Neutrophil (primary cell): ENCODE data around the gene PDCD6IP.

Experiments
- H3K27ac ChIP-seq: fragments of 200-600 bp; sonication (generic); 2 replicates; pipeline ENCODE4 v1.5.1; 2016; ENCODE audit warnings: mild to moderate bottlenecking, moderate library complexity
- H3K27me3 ChIP-seq: fragments of 200-600 bp; sonication (generic); 2 replicates; pipeline ENCODE4 v1.6.0; 2016; ENCODE audit warnings: mild to moderate bottlenecking
- H3K36me3 ChIP-seq: fragments of 200-600 bp; sonication (generic); 2 replicates; pipeline ENCODE4 v1.5.1; 2017
- H3K4me1 ChIP-seq, 2 experiments: fragments of 200-600 bp in 1 of 2; sonication (generic) in 1 of 2; 1 replicate in 1 of 2; 2 replicates in 1 of 2; pipeline versions ENCODE4 v1.5.1 to v1.6.1; 2013 to 2016; ENCODE audit warnings: low read depth in 1 of 2, low read length in 1 of 2, mild to moderate bottlenecking in 1 of 2, moderate library complexity in 1 of 2; ENCODE audit not compliant: control insufficient read depth in 1 of 2, insufficient read depth in 1 of 2
- H3K4me3 ChIP-seq, 2 experiments: fragments of 200-600 bp in 1 of 2; sonication (generic) in 1 of 2; 1 replicate in 1 of 2; 2 replicates in 1 of 2; pipeline ENCODE4 v1.5.1; 2013 to 2016; ENCODE audit warnings: low read depth in 1 of 2, low read length in 1 of 2, mild to moderate bottlenecking in 1 of 2, moderate library complexity in 1 of 2
- H3K9me3 ChIP-seq: fragments of 200-600 bp; sonication (generic); 2 replicates; pipeline ENCODE4 v1.5.1; 2016
- CTCF ChIP-seq: fragments of 200-600 bp; sonication (generic); IDR thresholded peaks from 2 replicates; pipeline ENCODE4 v1.5.1; 2016; ENCODE audit warnings: antibody characterized with exemption

Gene PDCD6IP

GRCh38 chr3:33874815-33875214 lies 76.4 kb downstream of the PDCD6IP start:
- Histone ChIP-seq H3K9me3 (no peaks in the 10 kb centered on the region), H3K36me3 (peaks cover 8% of the 10 kb centered on the region), H3K27ac (no peak overlapping the region), H3K4me3 (no peak overlapping the region), H3K27me3 (no peaks in the 10 kb centered on the region), H3K4me1 (no peaks in the 10 kb centered on the region)
- TF ChIP-seq CTCF, result no peak

- no peaks in the 10 kb centered on the region for H3K27me3 ChIP-seq
- no peaks in the 10 kb centered on the region for H3K4me1 ChIP-seq
- no peak overlapping the region for H3K27ac ChIP-seq
- no peaks in the 10 kb centered on the region for H3K9me3 ChIP-seq
- H3K4me3 ChIP-seq, result no peak overlapping the region
- no peak for TF ChIP-seq CTCF
- H3K36me3 ChIP-seq, result no peaks in the 10 kb centered on the region
These were observed 77.2 kb downstream of the PDCD6IP start for GRCh38 chr3:33875680-33876079.

GRCh38 chr3:33877187-33877586 lies 78.8 kb downstream of the PDCD6IP start:
- Histone ChIP-seq H3K36me3 (no peaks in the 10 kb centered on the region), H3K27ac (no peak overlapping the region), H3K9me3 (no peaks in the 10 kb centered on the region), H3K4me1 (no peaks in the 10 kb centered on the region), H3K27me3 (no peaks in the 10 kb centered on the region), H3K4me3 (no peak overlapping the region)
- no peak for TF ChIP-seq CTCF

GRCh38 chr3:33879540-33879939 lies 81.1 kb downstream of the PDCD6IP start:
- H3K27ac ChIP-seq, result no peak overlapping the region
- no peaks in the 10 kb centered on the region for H3K36me3 ChIP-seq
- no peak for TF ChIP-seq CTCF
- H3K27me3 ChIP-seq, result no peaks in the 10 kb centered on the region
- H3K9me3 ChIP-seq, result no peaks in the 10 kb centered on the region
- H3K4me3 ChIP-seq, result no peak overlapping the region
- no peaks in the 10 kb centered on the region for H3K4me1 ChIP-seq

GRCh38 chr3:33881156-33882064 lies 83.0 kb downstream of the PDCD6IP start:
- Histone ChIP-seq H3K36me3 (no peaks in the 10 kb centered on the region), H3K27me3 (no peaks in the 10 kb centered on the region), H3K4me1 (no peaks in the 10 kb centered on the region), H3K4me3 (no peak overlapping the region), H3K9me3 (no peaks in the 10 kb centered on the region), H3K27ac (no peak overlapping the region)
- TF ChIP-seq CTCF, result no peak
